ENCODE results near the gene FER. TPM values are rescaled to one million over a fixed set of nuclear protein-coding genes. Genes with fewer than 3 reads are reported as not detected.
A peak's percentile ranks its signal among the peaks of the same experiment; 100 is the strongest.

Gene FER
- total and polyA plus RNA-seq, 2 of the 13 experiments (the other 11 are each of a cell fraction or from before 2014, with no cell fraction given) = 7.9 to 29.0 TPM

GRCh38 chr5:109191153-109191558 is 443.5 kb downstream of the FER start:
- H3K27me3 ChIP-seq (ENCODE audit: control insufficient read depth in 1 of 2, insufficient read depth in 2 of 2, low read length in 2 of 2) = no peaks in the 10 kb centered on the region
- H3K9me3 ChIP-seq (ENCODE audit: low read length) = no peaks in the 10 kb centered on the region
- ChIA-PET POLR2A (no interaction called here), CTCF (ENCODE audit: low intra/inter-chr PET ratio, low total read pairs) (no interaction called here)
- no peak overlapping the region for H3K27ac ChIP-seq (ENCODE audit: extremely low read length, insufficient read depth, low read length)
- no TSS peak for BruUV-seq (replicated peaks)
- FAIRE-seq = no peak
- H3K4me1 ChIP-seq (ENCODE audit: insufficient read depth, low read length) = no peaks in the 10 kb centered on the region
- H3K36me3 ChIP-seq (replicated peaks in 1 of 2; ENCODE audit: control insufficient read depth in 1 of 2, insufficient read depth in 2 of 2, low read length in 2 of 2) = peaks cover 2 to 17% of the 10 kb centered on the region in 2 experiments; a peak in 3 of 5 replicates
- intact Hi-C loops (cut with micrococcal nuclease; ENCODE audit: unreplicated experiment) (no loop called here), in situ Hi-C loops (cut with HindIII; ENCODE audit: extremely low pct_ligation_motif_present, low pct_unique_long_range_greater_than_20kb) (no loop called here)
- no peak overlapping the region for H3K4me2 ChIP-seq (ENCODE audit: low read depth, low read length)
- no peak overlapping the region for H2AFZ ChIP-seq (ENCODE audit: low read length)
- H3K9ac ChIP-seq (ENCODE audit: insufficient read depth, low read depth, low read length) = no peak overlapping the region
- 94% methylated on average over 2 of the region's 2 CpGs for whole genome bisulfite sequencing (ENCODE audit: low lambda C conversion rate)
- DNase-seq (ENCODE audit: low spot score) = no peak
- no peak overlapping the region for H3K4me3 ChIP-seq (replicated peaks in 1 of 3; ENCODE audit: insufficient read depth in 1 of 3, low read depth in 2 of 3, low read length in 3 of 3)
- H4K20me1 ChIP-seq (ENCODE audit: insufficient read depth, low read length) = no peaks in the 10 kb centered on the region
- no peak for TF ChIP-seq ZNF33A (CRISPR knock-in tag; IDR thresholded peaks at IDR 0.05; ENCODE audit: borderline replicate concordance)
- no peak for TF ChIP-seq ZNF777 (CRISPR knock-in tag; IDR thresholded peaks at IDR 0.05)
- TF ChIP-seq ZSCAN20 (CRISPR knock-in tag; IDR thresholded peaks at IDR 0.05; ENCODE audit: borderline replicate concordance) = no peak
- TF ChIP-seq MAFF (IDR thresholded peaks at IDR 0.05; ENCODE audit: low read depth, low read length) = peak; percentile 72
- TF ChIP-seq DBP (CRISPR knock-in tag; IDR thresholded peaks at IDR 0.05; ENCODE audit: not compliant biosample characterization) = no peak
- peak; percentile 75 for TF ChIP-seq NFE2L2 (IDR thresholded peaks at IDR 0.05; ENCODE audit: low read length)
- no peak for TF ChIP-seq HNRNPUL1 (IDR thresholded peaks at IDR 0.05; ENCODE audit: low read depth, low read length)
- no peak for TF ChIP-seq ZSCAN21 (CRISPR knock-in tag; IDR thresholded peaks at IDR 0.05; ENCODE audit: borderline replicate concordance)
- peak; percentile 77 to 85 for TF ChIP-seq MAFK (conservative IDR thresholded peaks at IDR 0.05 in 1 of 2, IDR thresholded peaks at IDR 0.05 in 1 of 2; ENCODE audit: low read length in 2 of 2)
- TF ChIP-seq RNF219 (CRISPR knock-in tag; IDR thresholded peaks at IDR 0.05) = no peak
- no peak for ATAC-seq
- no peaks in the 10 kb centered on the region for H3K79me2 ChIP-seq (ENCODE audit: insufficient read depth, low read length)

Data from HepG2 (cell line).